GM18858 (cell line): Measurements from ENCODE around the gene PRXL2A.

Source experiments
- ATAC-seq: cut with Tn5 transposase; IDR thresholded peaks from one replicate; pipeline ENCODE4 v1.9.1; 2021; ENCODE audit not compliant: unreplicated experiment

PRXL2A gene

DNA sequence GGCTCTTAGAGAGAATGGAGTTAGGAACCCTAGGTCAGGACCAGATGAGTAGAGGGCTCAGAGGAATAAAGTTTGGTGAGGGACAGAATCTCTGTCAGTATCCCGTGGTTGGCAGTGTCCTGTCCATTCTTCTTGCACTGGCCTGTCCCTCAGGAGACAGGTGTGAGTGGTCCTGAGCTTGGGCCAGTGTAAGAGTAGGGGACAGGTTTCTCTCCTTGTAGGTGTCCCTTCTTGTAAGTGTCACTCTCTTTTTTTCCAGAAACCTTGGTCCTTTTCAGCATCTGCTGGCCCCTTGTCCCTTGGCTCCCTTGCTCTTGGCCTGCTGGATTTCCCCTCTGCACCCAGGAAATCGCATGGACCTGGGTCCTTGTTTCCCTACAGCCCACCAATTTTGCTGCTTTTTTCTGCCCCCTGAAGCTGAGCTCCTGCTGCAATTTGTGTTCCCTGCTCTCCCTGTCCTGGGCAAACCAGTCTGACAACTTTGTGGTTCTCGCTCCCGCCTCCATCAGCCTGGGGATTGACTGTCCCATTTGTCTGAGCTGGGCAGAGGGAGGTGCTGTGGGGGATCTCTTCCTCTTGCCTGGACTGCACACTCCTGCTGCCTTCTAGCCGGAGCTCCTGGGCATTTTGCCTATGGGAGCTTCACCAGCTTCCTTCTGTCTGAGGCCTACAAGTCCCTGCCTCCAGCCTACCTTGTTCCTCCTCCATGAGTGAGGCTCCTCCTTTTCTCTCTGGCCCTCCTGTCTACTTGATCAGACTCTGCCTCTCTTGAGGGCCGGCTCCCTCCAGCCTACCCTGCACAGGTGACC, 52.3 kb downstream of the PRXL2A start:
- no peak for ATAC-seq

DNA sequence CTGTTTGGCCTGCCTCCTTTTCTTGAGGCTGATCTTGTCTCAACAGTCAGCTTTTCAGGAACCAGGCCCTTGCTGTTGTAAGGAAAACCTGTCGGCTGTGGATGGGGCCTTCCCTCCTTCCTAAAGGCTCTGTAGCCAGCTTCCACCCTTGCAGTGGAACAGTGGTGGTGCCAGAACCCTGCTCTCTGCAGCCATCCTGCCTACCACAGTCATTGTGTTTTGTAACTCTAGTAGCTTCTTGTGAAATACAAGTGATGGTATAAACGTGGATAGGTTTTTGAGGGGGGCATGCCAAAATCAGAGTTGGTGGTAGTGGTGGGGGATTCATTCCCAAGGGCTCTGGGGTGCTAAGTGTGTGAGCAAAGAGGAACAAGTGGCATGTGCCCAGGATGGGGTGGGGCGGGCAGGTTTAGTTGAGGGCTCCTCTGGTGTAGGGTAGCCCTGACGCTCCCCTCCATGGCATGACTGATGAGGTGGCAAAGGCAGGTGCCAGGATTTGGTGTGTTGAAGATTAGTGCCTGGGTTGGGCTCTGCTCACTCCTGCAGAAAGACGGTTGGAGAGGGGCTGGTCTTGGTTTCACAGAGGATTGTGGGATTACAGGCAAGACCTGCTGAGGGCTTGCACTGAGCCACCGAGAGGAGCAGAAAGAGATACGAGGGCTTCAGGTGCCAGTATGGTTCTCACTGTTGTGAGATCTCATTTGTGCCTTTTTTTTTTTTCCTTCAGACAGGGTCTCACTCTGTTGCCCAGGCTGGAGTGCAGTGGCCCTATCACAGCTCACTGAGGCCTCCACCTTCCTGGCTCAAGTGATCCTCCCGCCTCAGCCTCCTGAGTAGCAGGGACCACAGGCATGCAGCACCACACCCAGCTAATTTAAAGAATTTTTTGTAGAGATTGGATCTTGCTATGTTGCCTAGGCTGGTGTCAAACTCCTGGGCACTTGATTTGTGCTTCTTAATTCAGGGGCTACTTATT, 53.1 kb downstream of the PRXL2A start:
- no peak for ATAC-seq

DNA sequence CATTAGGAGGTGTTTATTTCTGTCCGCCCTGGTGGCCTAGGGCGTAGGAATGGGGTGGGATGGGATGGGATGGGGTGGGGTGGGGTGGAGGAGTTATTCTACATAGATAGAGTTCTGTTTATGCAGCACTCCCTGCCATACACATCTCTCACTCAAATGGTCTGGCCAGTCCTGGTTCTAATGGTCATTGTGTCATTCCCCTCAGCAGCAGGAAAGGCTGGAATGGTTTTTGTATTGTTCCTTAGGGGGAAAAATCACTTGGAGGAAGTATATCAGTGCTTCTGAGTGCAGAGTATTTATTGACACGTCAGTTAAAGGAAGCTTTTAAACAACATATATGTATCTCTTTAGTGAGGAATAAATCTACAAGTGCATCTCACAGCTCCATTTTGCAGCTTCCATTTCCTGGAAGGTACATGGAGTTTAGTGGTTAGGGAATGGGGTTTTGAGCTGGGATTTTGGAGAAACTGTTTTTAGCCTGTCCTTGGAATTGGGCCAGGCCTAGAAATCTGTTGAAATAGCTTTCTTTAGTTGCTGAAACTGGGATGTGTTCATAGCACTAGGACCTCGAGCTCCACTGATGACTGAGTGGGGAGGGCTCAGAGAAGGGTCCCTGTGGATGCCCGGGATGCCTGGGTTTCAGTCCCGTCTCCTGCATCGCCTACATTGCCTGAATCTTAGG, 54.1 kb downstream of the PRXL2A start:
- no peak for ATAC-seq

DNA sequence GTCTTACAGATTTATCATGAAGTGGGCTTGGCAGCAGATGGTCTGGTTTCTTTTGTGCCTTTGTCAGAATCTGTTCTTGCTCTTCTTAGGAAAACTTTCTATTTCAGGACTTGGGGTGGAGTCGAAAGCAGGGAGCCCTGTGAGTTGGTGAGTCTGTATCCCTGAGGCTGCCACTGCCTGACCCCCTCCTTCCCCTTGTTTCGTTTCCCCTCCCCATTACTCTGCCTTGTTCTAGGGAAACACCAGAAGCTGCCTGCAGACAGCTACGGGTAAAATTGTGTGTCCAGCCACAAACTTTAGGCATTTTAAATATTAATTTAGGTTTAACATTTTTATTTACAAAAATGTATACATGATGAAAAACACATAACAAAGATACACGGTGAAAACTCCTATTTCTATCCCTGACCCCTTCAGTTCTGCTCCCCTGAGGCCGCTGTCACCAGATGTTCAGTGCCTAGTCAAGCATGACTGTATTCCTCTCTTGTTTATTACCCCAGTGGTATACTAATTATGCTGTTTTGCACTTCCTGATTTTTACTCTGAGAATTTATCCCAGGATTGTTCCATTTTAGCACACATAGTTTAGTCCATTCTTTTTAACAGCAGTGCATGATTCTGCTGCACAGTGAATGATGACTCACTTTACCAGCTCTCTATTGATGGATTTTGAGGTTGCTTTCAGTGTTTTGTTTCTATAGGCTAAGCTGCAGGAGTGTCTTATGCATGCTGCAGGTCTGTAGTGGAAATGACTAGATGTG, 54.8 kb downstream of the PRXL2A start:
- ATAC-seq: peak; percentile 54

DNA sequence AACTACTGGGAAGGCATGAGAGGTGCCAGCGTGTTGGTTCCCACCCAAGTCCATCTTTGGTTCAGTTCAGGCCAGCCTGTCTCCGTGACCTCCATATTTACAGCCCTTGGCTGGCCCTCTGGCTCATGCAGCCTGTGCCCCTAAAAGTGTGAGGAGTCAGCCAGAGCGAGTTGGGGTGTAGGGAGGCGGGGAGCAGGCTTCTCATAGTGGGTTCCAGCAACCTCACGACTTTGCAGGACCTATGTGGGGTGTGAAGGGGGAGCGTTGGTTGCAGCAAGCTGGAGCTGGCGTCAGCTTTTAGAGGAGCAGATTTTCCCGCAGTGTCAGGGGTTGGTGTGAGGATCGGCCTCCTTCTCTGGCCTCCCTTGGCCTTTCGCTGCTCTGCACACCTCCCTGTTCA, 55.5 kb downstream of the PRXL2A start:
- ATAC-seq: no peak

DNA sequence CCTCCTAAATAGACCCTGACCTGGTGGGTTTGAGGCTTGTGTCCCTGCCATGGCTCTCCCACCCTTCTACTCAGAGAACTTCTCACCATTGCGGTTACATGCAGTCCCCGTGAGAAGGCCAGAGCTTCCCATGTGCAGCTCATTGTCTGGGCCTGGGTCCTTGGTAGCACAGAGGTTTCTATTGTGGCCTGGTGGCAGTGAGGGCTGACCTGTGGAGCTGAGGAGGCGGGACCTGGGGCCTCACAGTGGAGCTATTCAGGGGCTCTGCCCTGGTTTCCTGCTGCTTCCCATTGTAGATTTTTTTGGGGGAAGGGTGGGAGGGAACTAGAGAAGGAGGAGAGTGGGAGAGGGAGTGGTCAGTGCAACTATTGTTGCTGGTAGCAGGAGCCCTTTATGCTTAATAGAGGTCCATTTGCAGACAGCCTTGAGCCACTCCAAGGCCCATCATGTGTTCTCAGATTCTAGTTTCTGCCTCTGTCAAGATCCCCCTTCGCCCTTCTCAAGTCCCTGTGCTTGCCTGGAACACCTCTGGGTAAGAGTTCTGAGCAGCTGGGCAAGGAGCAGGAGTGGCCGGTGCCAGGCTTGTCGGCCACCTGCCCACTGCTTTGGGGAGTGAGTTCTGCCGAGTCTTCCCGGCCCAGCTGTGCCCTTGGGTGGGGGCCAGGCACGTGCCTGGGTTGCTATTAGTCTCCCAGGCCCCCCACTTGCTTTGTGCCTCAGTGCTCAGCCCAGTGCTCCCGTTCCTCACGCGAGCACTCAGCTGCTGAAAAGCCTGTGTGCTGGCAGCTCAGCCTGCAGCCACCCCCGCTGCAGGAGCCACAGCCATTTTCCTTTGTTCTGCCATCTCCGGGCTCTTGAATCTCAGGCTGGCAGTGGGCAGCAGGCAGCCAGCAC, 56.5 kb downstream of the PRXL2A start:
- no peak for ATAC-seq

DNA sequence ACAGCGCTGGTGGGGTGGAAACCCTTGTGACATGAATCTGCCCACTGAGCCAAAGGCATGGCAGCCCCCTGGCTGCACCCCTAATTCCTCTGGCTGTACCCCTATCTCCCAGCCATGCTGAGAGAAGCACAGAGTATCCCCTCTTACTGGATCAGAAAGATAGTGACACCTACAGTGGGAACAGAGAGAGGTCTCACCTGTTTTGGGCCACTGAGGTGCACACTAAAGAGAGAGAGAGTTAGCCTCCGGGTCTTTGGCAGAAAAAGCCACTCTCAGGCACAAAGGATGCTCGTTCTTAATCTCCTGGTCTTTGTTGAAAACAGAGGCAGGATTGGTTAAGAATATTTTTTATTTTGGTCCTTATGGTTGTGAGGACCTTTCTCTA, 57.1 kb downstream of the PRXL2A start:
- ATAC-seq: no peak

DNA sequence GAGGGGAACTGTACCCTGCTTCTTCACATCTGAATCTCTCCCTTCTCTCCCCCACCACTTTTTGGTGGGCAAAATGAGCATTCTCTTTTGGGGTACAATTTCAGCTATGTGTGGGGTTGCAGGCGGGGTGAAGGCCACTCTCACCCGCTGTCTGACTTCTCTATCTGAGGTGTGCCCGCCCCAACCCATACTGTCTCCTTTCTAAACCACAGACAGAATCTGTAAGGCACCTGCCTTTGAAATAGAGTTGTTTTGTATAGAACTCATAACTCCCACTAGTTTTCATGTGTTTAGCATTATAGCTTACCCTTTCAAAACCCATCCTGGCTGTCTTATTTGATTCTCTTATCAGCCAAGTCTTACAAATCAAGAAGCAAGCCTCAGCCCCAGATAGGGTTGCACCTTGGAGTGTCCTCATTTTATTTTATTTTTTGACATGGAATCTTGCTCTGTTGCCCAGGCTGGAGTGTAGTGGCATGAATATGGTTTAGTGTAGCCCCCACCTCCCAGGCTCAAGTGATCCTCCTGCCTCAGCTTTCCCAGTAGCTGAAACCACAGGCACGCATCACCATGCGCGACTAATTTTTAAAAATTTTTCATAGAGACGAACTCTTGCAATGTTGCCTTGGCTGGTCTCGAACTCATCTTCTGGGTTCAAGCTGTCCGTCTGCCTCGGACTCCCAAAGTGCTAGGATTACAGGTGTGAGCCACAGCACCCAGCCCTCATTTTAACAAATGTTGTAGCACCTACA, 57.7 kb downstream of the PRXL2A start:
- peak; percentile 37 for ATAC-seq

DNA sequence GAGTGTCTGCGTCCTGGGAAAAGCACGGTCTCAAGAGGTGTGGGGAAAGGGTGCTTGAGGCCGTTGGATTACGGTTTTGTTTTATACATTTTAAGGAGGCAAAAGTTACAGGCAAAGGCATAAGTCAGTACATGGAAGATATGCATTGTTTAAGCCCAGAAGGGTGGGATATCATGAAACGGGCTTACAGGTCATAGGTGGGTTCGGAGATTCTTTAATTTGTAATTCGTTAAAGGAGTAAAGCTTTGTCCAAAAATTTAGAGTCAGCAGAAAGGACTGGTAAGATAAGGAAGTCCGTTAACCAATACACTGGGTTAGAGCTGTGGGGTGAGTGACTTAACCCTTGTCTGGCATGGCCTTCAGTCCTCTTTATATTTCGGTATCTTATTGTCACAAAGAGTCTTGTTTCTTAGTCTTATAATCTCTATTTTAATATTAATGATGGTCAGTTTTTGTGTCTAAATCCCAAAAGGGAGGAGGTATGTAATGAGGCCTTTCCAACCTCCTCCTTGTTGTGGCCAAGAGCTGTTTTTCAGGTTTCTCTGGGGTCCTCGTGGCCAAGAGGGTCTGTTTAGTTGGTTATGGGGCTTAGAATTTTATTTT, 58.5 kb downstream of the PRXL2A start:
- no peak for ATAC-seq

DNA sequence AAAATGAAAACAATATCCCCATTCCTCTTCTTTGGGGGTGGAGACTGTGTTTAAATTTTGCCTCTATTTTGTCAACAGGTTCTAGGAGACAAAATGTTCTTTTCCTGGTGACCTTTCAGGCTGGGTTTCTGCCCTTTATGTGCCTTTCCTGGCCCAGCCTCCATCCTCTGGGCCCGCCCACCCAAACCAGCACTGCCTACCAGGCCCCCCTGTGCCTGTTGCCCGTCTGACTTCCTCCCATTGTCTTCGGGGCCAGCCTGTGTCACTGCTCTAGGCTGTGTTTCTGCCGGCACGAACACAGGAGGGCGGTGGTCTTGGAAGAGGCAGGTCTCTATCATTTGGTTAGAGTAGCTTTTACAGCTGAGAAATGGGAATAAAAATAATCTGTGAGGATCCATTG, 59.7 kb downstream of the PRXL2A start:
- ATAC-seq: no peak

DNA sequence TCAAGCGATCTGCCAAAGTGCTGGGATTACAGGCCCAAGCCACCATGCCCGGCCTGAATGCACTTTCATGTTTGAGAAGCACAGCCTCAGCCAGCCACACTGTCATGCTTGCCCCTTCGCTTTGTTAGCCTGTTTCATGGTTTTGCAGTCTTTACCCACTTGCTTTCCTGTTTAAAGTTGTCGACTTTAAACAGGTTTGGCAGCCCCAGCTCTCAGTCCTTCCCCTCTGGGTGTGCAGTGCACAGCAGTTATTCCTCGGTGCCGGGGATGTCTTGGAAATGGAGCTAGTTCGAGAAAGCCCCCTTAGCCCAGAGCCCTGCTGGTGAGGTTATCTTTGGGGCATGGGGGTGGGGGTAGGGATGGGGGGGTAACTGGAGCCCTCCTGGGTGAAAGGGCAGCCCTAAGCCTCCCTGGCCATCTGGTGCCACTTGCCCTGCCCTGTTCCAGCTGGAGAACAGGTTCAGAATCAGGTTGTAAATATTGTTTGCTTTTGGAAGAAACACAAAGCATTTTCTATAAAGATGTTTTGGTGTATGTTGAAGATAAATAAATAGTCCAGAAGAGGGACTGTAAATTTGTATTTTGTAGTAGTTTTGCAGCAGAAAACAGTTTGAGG, 60.6 kb downstream of the PRXL2A start:
- no peak for ATAC-seq

DNA sequence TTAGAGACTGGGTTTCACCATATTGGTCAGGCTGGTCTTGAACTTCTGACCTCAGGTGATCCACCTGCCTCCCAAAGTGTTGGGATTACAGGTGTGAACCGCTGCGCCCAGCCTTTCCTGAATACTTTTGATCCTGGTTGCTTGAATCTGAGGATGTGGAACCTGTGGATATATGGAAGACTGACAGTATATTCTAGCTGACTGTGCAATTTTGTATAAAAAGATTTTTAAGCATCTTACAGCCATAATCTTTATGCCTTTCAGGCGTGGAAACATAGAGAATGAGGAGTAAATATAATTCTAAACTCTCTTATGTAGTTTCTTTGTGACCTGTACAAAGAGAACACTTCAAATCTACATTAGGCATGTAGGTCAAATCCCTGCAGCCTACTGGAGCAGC, 61.9 kb downstream of the PRXL2A start:
- no peak for ATAC-seq

DNA sequence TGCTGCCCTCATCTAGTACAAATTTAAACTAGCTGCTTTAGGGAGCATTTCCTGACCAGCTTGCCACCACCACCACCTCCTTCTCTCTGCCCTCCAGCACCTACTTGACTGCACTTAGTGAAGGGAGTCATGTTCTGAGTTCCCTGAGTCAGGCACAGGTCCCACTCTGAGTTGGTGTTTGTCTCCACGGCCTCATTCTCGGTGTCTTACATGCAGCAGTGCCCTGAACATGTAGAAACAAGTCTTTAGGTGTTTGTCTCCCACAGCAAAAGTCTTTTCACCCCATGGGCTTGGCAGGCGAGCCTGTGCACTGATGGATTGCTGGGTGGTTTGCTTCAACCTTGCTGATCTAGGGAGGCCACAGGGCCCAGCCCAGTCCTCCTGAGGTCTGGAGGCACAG, 62.6 kb downstream of the PRXL2A start:
- no peak for ATAC-seq

DNA sequence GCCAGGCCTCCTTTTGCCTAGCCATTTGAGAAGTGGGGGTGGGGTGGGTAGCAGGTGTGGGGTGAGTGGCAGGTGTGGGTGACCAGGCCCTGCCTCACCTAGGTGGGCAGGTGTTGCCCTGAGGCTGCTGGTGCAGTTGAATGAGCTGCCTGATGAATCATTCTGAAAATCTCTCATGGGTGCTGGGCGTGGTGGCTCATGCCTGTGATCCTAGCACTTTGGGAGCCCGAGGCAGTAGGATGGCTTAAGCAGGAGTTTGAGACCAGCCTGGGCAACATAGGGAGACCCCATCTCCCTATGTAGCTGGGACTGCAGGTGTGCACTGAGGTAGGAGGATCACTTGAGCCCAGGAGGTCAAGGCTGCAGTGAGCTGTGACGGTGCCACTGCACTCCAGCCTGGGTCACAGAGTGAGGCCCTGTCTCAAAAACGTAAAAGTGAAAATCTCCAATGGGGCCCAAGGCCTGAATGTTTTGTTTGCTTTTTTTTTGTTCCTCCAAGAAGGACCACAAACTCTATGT, 63.4 kb downstream of the PRXL2A start:
- peak; percentile 39 for ATAC-seq

DNA sequence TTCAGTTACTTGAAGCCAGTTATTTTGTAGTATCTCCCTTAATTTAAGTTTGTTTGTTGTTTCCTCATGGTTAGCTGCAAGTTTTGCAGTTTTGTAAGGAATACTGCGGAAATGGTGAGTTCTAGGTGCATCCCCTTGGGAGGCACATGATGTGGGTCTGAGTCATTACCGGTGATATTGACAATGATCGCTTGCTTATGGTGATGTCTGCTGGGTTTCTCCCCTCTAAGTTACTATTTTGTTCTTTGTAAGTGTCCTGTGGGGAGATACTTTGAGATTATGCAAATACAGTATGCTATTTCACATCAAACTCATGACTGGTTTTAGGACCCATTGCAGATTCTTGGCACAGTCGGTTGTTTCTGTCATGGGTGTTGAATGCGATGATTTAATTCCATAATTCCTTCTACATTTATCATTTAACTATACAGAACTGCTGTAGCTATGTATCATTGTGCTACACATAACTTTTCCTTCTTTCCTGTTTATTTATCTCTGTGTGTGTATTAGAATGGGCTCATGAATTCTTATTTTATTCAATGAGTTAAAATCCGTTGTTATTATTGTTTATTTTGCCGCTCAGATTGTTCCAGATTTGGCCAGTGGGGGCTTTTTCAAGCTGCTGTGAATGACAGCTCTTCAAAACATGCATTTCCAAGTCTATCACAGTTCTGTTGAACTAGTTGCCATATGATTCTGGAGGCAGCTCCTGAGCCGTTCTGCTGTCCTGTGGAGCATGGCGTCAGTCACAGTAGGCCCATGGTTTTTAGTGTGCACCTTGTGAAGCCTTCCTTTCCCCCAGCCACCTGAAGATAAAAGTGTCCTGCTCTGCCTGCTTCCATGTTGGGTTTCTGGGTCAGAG, 64.1 kb downstream of the PRXL2A start:
- peak; percentile 95 for ATAC-seq

DNA sequence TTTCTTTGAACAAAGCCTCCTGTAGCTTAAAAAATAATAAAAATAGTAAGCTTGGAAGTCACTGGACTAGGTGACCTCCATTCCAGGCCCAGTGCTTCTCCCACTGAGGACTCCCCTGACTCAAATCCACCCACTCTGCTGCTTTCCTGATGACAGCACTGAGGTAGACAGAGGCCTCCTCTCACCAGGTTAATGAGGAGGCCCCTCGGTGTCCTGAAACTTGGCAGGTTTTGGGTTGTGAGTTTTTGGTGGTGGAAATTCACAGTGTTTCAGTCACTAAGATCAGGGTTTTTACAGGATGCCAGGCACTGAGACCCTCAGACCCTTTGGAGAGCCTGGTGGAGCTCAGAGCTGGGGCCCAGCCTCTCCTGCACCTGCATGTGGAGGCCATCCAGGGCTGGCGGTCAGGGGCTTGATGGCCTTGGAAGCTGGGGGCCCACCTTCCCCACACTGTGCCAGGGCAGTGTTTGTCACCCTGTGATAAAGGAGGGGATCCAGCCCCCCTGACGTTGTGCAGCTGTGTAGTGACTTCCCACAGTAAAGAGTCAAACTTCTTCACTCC, 64.8 kb downstream of the PRXL2A start:
- no peak for ATAC-seq
